K562 (cell line): ENCODE data around the gene CNPY2. TPM values are rescaled to one million over a fixed set of nuclear protein-coding genes. Genes with fewer than 3 reads are reported as not detected.

ENCODE experiments used
- BCOR ChIP-seq: fragments of 450-650 bp; IDR thresholded peaks from 2 replicates; pipeline ENCODE4 v1.6.1; 2016
- CHCHD3 ChIP-seq: fragments of 250-450 bp; sonication (Bioruptor Pico); IDR thresholded peaks from 2 replicates; pipeline ENCODE4 v2.1.2; 2022; ENCODE audit warnings: mild to moderate bottlenecking
- DIDO1 ChIP-seq: fragments of 450-650 bp; IDR thresholded peaks from 2 replicates; pipeline ENCODE4 v1.6.1; 2016; ENCODE audit warnings: low read depth, missing biosample characterization, missing genetic modification characterization
- HCFC1 ChIP-seq: IDR thresholded peaks from 2 replicates; pipeline ENCODE4 v1.6.1; 2012; ENCODE audit warnings: low read depth, low read length, improper control_type of control experiment
- KDM1A ChIP-seq, 2 experiments: fragments of 450-650 bp; IDR thresholded peaks; 2 replicates each; pipeline ENCODE4 v1.6.1; 2016; ENCODE audit warnings: mild to moderate bottlenecking in 2 of 2
- NFATC3 ChIP-seq: fragments of 450-650 bp; IDR thresholded peaks from 2 replicates; pipeline ENCODE4 v1.6.1; 2017; ENCODE audit warnings: mild to moderate bottlenecking
- PHB2 ChIP-seq: fragments of 450-650 bp; IDR thresholded peaks from 2 replicates; pipeline ENCODE4 v1.6.1; 2017; ENCODE audit warnings: low read depth
- RBM39 ChIP-seq: fragments of 200-400 bp; formaldehyde crosslinking; optimal IDR thresholded peaks from 2 replicates; pipeline ENCODE3; 2018; ENCODE audit warnings: low read depth, low read length
- RHOXF2B ChIP-seq: fragments of 250-450 bp; sonication (Bioruptor Pico); conservative IDR thresholded peaks from 2 replicates; pipeline ENCODE4 v1.5.1; 2021
- TEAD4 ChIP-seq, 2 experiments: sonication (generic) in 1 of 2; formaldehyde crosslinking in 1 of 2; IDR thresholded peaks; 2 replicates each; pipeline versions ENCODE4 v1.6.1 to v1.8.0; 2012 to 2022; ENCODE audit warnings: borderline replicate concordance in 1 of 2, inconsistent platforms in 1 of 2, low read length in 1 of 2, mild to moderate bottlenecking in 1 of 2, missing genetic modification reagents in 1 of 2
- TFAM ChIP-seq: fragments of 250-450 bp; sonication (Bioruptor Pico); conservative IDR thresholded peaks from 2 replicates; pipeline ENCODE4 v1.5.0; 2021; ENCODE audit warnings: mild to moderate bottlenecking, moderate library complexity
- TSC22D4 ChIP-seq: fragments of 450-650 bp; IDR thresholded peaks from 2 replicates; pipeline ENCODE4 v1.6.1; 2016; ENCODE audit warnings: missing genetic modification characterization, missing biosample characterization, control low read depth
- ZBTB17 ChIP-seq: fragments of 450-650 bp; formaldehyde crosslinking; IDR thresholded peaks from 2 replicates; pipeline ENCODE4 v1.4.0; 2020; ENCODE audit warnings: mild to moderate bottlenecking
- ZEB2 ChIP-seq: fragments of 450-650 bp; IDR thresholded peaks from 2 replicates; pipeline ENCODE4 v1.6.1; 2016
- ZFX ChIP-seq: sonication (generic); formaldehyde crosslinking; IDR thresholded peaks from 2 replicates; pipeline ENCODE4 v1.8.0; 2022; ENCODE audit warnings: mild to moderate bottlenecking, missing genetic modification reagents, moderate library complexity
- ZNF12 ChIP-seq: sonication (generic); formaldehyde crosslinking; IDR thresholded peaks from 2 replicates; pipeline ENCODE4 v1.4.0; 2020; ENCODE audit warnings: mild to moderate bottlenecking, missing genetic modification reagents
- ZNF253 ChIP-seq: fragments of 250-450 bp; sonication (Bioruptor Pico); conservative IDR thresholded peaks from 2 replicates; pipeline ENCODE4 v1.6.1; 2021; ENCODE audit warnings: mild to moderate bottlenecking
- ZNF324 ChIP-seq: fragments of 250-450 bp; sonication (Bioruptor Pico); IDR thresholded peaks from 2 replicates; pipeline ENCODE4 v1.4.0; 2020; ENCODE audit warnings: mild to moderate bottlenecking
- ZNF431 ChIP-seq: sonication (generic); formaldehyde crosslinking; IDR thresholded peaks from 2 replicates; pipeline ENCODE4 v1.8.0; 2022; ENCODE audit warnings: mild to moderate bottlenecking, missing genetic modification reagents
- polyA plus RNA-seq, 8 experiments: library from polyadenylated mRNA; depleted of rRNA in 4 of 8; stranded (reverse) in 5 of 8; unstranded in 3 of 8; fragments of >200 nt; fragmentation: Nextera tagmentation in 2 of 8; fragmentation: Illumina TruSeq in 1 of 8; extraction: Ambion mirVana in 2 of 8; extraction: Trizol in 1 of 8; gene quantifications; 2 replicates each; pipeline versions ENCODE4 v1.2.1 to v1.2.3, GENCODE V29; 2011 to 2014; ENCODE audit warnings: inconsistent platforms in 1 of 8, missing spikeins in 1 of 8
- total RNA-seq, 7 experiments: library from RNA; depleted of rRNA in 6 of 7; stranded (reverse); fragments of >200 nt in 6 of 7; fragmentation: Illumina TruSeq in 2 of 7; extraction: Trizol in 2 of 7; gene quantifications; 2 replicates each; pipeline versions ENCODE4 v1.2.1 to v1.2.3, GENCODE V29; 2011 to 2021; ENCODE audit warnings: low replicate concordance in 1 of 7
- TF ChIP-seq, protein P1 (sequence below): fragments of 200-800 bp; sonication (Bioruptor generic); IDR thresholded peaks from 2 replicates; pipeline ENCODE4 v1.6.1; 2017; ENCODE audit warnings: missing genetic modification characterization, missing compliant biosample characterization
- TF ChIP-seq, protein P2 (sequence below): fragments of 450-650 bp; IDR thresholded peaks from 2 replicates; pipeline ENCODE4 v1.7.0; 2016; ENCODE audit warnings: borderline replicate concordance
- TF ChIP-seq, protein P3 (sequence below): sonication (generic); formaldehyde crosslinking; IDR thresholded peaks from 2 replicates; pipeline ENCODE4 v1.8.1; 2023; ENCODE audit warnings: mild to moderate bottlenecking, missing genetic modification reagents
- TF ChIP-seq, protein P4 (sequence below), 3 experiments: fragments of 200-800 bp in 1 of 3; sonication (Bioruptor generic) in 1 of 3; sonication (generic) in 1 of 3; formaldehyde crosslinking in 1 of 3; IDR thresholded peaks; 2 replicates each; pipeline versions ENCODE4 v1.6.1 to v1.8.0; 2016 to 2022; ENCODE audit warnings: mild to moderate bottlenecking in 2 of 3, missing compliant biosample characterization in 2 of 3, missing genetic modification characterization in 2 of 3, missing genetic modification reagents in 1 of 3
- TF ChIP-seq, protein P5 (sequence below): conservative IDR thresholded peaks from 2 replicates; pipeline ENCODE4 v1.6.1; 2011; ENCODE audit warnings: low read depth, mild to moderate bottlenecking, low read length; ENCODE audit not compliant: control insufficient read depth

Gene CNPY2
- total and polyA plus RNA-seq, 9 of the 15 experiments (the other 6 are each of a cell fraction or from before 2014, with no cell fraction given), result 33.8 to 190 (median 138) TPM

DNA sequence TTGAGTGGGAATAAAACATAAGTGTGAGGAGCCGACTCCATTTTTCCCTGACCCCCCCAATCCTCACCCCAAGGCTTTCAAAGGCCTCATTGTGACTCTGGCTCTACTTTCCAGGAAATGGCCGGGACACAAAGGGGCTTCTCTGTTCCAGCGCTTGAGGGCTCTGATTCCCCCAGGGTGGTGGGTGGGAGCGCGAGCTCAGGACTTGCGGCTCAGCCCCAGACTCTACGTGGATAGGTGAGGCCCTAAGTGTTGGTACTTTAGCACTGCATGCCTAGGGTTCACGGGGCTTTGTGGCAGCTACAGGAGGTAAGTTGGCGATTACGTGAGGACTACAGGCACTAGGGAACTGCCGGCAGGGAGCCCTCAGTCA is 553 bp downstream of the CNPY2 start (continued):
- TF ChIP-seq ZNF253 (CRISPR knock-in tag) (no peak), ZBTB17 (no peak), HCFC1 (no peak), NFATC3 (no peak), TSC22D4 (tag) (no peak), ZNF431 (CRISPR knock-in tag) (no peak), RBM39 (peak; percentile 29), TEAD4 (IDR thresholded peaks at IDR 0.05; ENCODE audit: low read length) (no peak; the same call in 1 of the 2 replicates), TEAD4 (CRISPR knock-in tag; IDR thresholded peaks at IDR 0.05; ENCODE audit: borderline replicate concordance) (no peak), ZEB2 (no peak), RHOXF2B (CRISPR knock-in tag) (no peak), BCOR (no peak), ZNF324 (CRISPR knock-in tag) (no peak), KDM1A (IDR thresholded peaks at IDR 0.05) (no peak), CHCHD3 (CRISPR knock-in tag) (no peak), DIDO1 (tag) (no peak), ZNF12 (no peak), TFAM (no peak), PHB2 (no peak), ZFX (CRISPR knock-in tag) (peak; percentile 70)
- TF ChIP-seq, protein P1, sequence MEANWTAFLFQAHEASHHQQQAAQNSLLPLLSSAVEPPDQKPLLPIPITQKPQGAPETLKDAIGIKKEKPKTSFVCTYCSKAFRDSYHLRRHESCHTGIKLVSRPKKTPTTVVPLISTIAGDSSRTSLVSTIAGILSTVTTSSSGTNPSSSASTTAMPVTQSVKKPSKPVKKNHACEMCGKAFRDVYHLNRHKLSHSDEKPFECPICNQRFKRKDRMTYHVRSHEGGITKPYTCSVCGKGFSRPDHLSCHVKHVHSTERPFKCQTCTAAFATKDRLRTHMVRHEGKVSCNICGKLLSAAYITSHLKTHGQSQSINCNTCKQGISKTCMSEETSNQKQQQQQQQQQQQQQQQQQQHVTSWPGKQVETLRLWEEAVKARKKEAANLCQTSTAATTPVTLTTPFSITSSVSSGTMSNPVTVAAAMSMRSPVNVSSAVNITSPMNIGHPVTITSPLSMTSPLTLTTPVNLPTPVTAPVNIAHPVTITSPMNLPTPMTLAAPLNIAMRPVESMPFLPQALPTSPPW, result peak; percentile 13; the same call in 1 of the 2 replicates
- TF ChIP-seq, protein P2, sequence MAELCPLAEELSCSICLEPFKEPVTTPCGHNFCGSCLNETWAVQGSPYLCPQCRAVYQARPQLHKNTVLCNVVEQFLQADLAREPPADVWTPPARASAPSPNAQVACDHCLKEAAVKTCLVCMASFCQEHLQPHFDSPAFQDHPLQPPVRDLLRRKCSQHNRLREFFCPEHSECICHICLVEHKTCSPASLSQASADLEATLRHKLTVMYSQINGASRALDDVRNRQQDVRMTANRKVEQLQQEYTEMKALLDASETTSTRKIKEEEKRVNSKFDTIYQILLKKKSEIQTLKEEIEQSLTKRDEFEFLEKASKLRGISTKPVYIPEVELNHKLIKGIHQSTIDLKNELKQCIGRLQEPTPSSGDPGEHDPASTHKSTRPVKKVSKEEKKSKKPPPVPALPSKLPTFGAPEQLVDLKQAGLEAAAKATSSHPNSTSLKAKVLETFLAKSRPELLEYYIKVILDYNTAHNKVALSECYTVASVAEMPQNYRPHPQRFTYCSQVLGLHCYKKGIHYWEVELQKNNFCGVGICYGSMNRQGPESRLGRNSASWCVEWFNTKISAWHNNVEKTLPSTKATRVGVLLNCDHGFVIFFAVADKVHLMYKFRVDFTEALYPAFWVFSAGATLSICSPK, result no peak
- TF ChIP-seq, protein P3, sequence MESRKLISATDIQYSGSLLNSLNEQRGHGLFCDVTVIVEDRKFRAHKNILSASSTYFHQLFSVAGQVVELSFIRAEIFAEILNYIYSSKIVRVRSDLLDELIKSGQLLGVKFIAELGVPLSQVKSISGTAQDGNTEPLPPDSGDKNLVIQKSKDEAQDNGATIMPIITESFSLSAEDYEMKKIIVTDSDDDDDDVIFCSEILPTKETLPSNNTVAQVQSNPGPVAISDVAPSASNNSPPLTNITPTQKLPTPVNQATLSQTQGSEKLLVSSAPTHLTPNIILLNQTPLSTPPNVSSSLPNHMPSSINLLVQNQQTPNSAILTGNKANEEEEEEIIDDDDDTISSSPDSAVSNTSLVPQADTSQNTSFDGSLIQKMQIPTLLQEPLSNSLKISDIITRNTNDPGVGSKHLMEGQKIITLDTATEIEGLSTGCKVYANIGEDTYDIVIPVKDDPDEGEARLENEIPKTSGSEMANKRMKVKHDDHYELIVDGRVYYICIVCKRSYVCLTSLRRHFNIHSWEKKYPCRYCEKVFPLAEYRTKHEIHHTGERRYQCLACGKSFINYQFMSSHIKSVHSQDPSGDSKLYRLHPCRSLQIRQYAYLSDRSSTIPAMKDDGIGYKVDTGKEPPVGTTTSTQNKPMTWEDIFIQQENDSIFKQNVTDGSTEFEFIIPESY, result no peak
- TF ChIP-seq, protein P4, sequence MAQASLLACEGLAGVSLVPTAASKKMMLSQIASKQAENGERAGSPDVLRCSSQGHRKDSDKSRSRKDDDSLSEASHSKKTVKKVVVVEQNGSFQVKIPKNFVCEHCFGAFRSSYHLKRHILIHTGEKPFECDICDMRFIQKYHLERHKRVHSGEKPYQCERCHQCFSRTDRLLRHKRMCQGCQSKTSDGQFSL (CRISPR knock-in tag; IDR thresholded peaks at IDR 0.05), result no peak; the same call in 1 of the 2 replicates
- TF ChIP-seq, protein P4 (tag; IDR thresholded peaks at IDR 0.05), result no peak
- TF ChIP-seq, protein P5, sequence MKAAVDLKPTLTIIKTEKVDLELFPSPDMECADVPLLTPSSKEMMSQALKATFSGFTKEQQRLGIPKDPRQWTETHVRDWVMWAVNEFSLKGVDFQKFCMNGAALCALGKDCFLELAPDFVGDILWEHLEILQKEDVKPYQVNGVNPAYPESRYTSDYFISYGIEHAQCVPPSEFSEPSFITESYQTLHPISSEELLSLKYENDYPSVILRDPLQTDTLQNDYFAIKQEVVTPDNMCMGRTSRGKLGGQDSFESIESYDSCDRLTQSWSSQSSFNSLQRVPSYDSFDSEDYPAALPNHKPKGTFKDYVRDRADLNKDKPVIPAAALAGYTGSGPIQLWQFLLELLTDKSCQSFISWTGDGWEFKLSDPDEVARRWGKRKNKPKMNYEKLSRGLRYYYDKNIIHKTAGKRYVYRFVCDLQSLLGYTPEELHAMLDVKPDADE, result no peak
